Vagina (tissue), 2 donors: ENCODE measurements around the gene SPTBN1.

Source experiments
- POLR2A ChIP-seq, 2 donors: fragments of 450-650 bp; IDR thresholded peaks; one replicate each; pipeline ENCODE4 v1.6.1; 2017; ENCODE audit warnings: antibody characterized with exemption in 2 of 2, mild to moderate bottlenecking in 2 of 2, moderate library complexity in 2 of 2
- TF ChIP-seq, protein P1 (sequence below), 3 experiments: fragments of 450-650 bp in 2 of 3; fragments of 200-600 bp in 1 of 3; sonication (generic) in 1 of 3; IDR thresholded peaks; one replicate each; pipeline ENCODE4 v1.5.1; 2017 to 2019; ENCODE audit warnings: antibody characterized with exemption in 3 of 3, mild to moderate bottlenecking in 2 of 3, moderate library complexity in 2 of 3

- TF ChIP-seq, protein P1, sequence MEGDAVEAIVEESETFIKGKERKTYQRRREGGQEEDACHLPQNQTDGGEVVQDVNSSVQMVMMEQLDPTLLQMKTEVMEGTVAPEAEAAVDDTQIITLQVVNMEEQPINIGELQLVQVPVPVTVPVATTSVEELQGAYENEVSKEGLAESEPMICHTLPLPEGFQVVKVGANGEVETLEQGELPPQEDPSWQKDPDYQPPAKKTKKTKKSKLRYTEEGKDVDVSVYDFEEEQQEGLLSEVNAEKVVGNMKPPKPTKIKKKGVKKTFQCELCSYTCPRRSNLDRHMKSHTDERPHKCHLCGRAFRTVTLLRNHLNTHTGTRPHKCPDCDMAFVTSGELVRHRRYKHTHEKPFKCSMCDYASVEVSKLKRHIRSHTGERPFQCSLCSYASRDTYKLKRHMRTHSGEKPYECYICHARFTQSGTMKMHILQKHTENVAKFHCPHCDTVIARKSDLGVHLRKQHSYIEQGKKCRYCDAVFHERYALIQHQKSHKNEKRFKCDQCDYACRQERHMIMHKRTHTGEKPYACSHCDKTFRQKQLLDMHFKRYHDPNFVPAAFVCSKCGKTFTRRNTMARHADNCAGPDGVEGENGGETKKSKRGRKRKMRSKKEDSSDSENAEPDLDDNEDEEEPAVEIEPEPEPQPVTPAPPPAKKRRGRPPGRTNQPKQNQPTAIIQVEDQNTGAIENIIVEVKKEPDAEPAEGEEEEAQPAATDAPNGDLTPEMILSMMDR (IDR thresholded peaks at IDR 0.05), result no peak
- no peak for TF ChIP-seq POLR2A (IDR thresholded peaks at IDR 0.05)
Measured at GRCh38 chr2:54502731-54503130, 46.6 kb downstream of the SPTBN1 start.
